K562 (cell line): ENCODE measurements around the gene PEX6. TPM values are rescaled to one million over a fixed set of nuclear protein-coding genes. Genes with fewer than 3 reads are reported as not detected.
A peak's percentile ranks its signal among the peaks of the same experiment; 100 is the strongest.

Source experiments
- ARID1B ChIP-seq: fragments of 450-650 bp; IDR thresholded peaks from 2 replicates; pipeline ENCODE4 v1.6.1; 2016; ENCODE audit warnings: antibody characterized with exemption, mild to moderate bottlenecking, inconsistent platforms
- CCAR2 ChIP-seq: fragments of 200-400 bp; formaldehyde crosslinking; IDR thresholded peaks from 2 replicates; pipeline ENCODE4 v1.6.1; 2017; ENCODE audit warnings: mild to moderate bottlenecking, low read depth, low read length
- DPF2 ChIP-seq: fragments of 450-650 bp; IDR thresholded peaks from 2 replicates; pipeline ENCODE4 v1.6.1; 2016
- JUNB ChIP-seq: fragments of 450-650 bp; formaldehyde crosslinking; conservative IDR thresholded peaks from 2 replicates; pipeline ENCODE4 v1.4.0; 2020; ENCODE audit warnings: mild to moderate bottlenecking
- PHTF2 ChIP-seq: fragments of 250-450 bp; sonication (Bioruptor Pico); IDR thresholded peaks from 2 replicates; pipeline ENCODE4 v1.5.0; 2021; ENCODE audit warnings: mild to moderate bottlenecking
- RAD21 ChIP-seq, 2 experiments: fragments of 250-450 bp in 1 of 2; fragments of 450-650 bp in 1 of 2; sonication (Bioruptor Pico) in 1 of 2; formaldehyde crosslinking in 1 of 2; IDR thresholded peaks in 1 of 2; conservative IDR thresholded peaks in 1 of 2; 2 replicates each; pipeline versions ENCODE4 v1.4.0 to v1.8.0; 2020 to 2022; ENCODE audit warnings: mild to moderate bottlenecking in 2 of 2, moderate library complexity in 1 of 2
- RFX1 ChIP-seq: fragments of 450-650 bp; IDR thresholded peaks from 2 replicates; pipeline ENCODE4 v1.6.1; 2016; ENCODE audit warnings: mild to moderate bottlenecking, moderate library complexity
- SAFB2 ChIP-seq: fragments of 200-400 bp; formaldehyde crosslinking; IDR thresholded peaks from 2 replicates; pipeline ENCODE4 v1.6.1; 2018; ENCODE audit warnings: borderline replicate concordance, low read length, low read depth, moderate library complexity; ENCODE audit not compliant: severe bottlenecking
- SETDB1 ChIP-seq: IDR thresholded peaks from one replicate; pipeline ENCODE4 v1.6.1; 2012; ENCODE audit warnings: low read length, control low read depth, inconsistent platforms
- SMAD1 ChIP-seq: fragments of 150-350 bp; IDR thresholded peaks from 2 replicates; pipeline ENCODE4 v1.6.1; 2014; ENCODE audit warnings: low read length, low read depth; ENCODE audit not compliant: partially characterized antibody
- SMARCE1 ChIP-seq: fragments of 450-650 bp; IDR thresholded peaks from 2 replicates; pipeline ENCODE4 v1.7.1; 2016; ENCODE audit warnings: mild to moderate bottlenecking
- SRF ChIP-seq, 2 experiments: fragments of 250-450, 450-650 bp in 1 of 2; sonication (Bioruptor Pico) in 1 of 2; sonication (generic) in 1 of 2; formaldehyde crosslinking; IDR thresholded peaks; 2 replicates each; pipeline versions ENCODE4 v1.5.0 to v1.5.1; 2020 to 2022; ENCODE audit warnings: mild to moderate bottlenecking in 1 of 2, missing genetic modification reagents in 1 of 2
- TEAD1 ChIP-seq, 2 experiments: fragments of 450-650 bp in 1 of 2; sonication (generic) in 1 of 2; formaldehyde crosslinking; IDR thresholded peaks; 2 replicates each; pipeline versions ENCODE4 v1.4.0 to v1.8.0; 2020 to 2022; ENCODE audit warnings: mild to moderate bottlenecking in 2 of 2, missing genetic modification reagents in 1 of 2
- ZBTB17 ChIP-seq: fragments of 450-650 bp; formaldehyde crosslinking; IDR thresholded peaks from 2 replicates; pipeline ENCODE4 v1.4.0; 2020; ENCODE audit warnings: mild to moderate bottlenecking
- ZNF274 ChIP-seq: IDR thresholded peaks from 2 replicates; pipeline ENCODE4 v1.6.1; 2011; ENCODE audit warnings: low read depth, mild to moderate bottlenecking, low read length, moderate library complexity, borderline replicate concordance
- polyA plus RNA-seq, 8 experiments: library from polyadenylated mRNA; depleted of rRNA in 4 of 8; stranded (reverse) in 5 of 8; unstranded in 3 of 8; fragments of >200 nt; fragmentation: Nextera tagmentation in 2 of 8; fragmentation: Illumina TruSeq in 1 of 8; extraction: Ambion mirVana in 2 of 8; extraction: Trizol in 1 of 8; gene quantifications; 2 replicates each; pipeline versions ENCODE4 v1.2.1 to v1.2.3, GENCODE V29; 2011 to 2014; ENCODE audit warnings: inconsistent platforms in 1 of 8, missing spikeins in 1 of 8
- total RNA-seq, 7 experiments: library from RNA; depleted of rRNA in 6 of 7; stranded (reverse); fragments of >200 nt in 6 of 7; fragmentation: Illumina TruSeq in 2 of 7; extraction: Trizol in 2 of 7; gene quantifications; 2 replicates each; pipeline versions ENCODE4 v1.2.1 to v1.2.3, GENCODE V29; 2011 to 2021; ENCODE audit warnings: low replicate concordance in 1 of 7
- TF ChIP-seq, protein P1 (sequence below), 3 experiments: fragments of 200-800 bp in 1 of 3; sonication (Bioruptor generic) in 1 of 3; sonication (generic) in 1 of 3; formaldehyde crosslinking in 1 of 3; IDR thresholded peaks; 2 replicates each; pipeline versions ENCODE4 v1.6.1 to v1.8.0; 2016 to 2022; ENCODE audit warnings: mild to moderate bottlenecking in 2 of 3, missing compliant biosample characterization in 2 of 3, missing genetic modification characterization in 2 of 3, missing genetic modification reagents in 1 of 3
- TF ChIP-seq, protein P2 (sequence below): sonication (generic); formaldehyde crosslinking; IDR thresholded peaks from 2 replicates; pipeline ENCODE4 v1.9.0; 2022; ENCODE audit warnings: mild to moderate bottlenecking, missing genetic modification reagents
- TF ChIP-seq, protein P3 (sequence below), 2 experiments: IDR thresholded peaks; 2 replicates each; pipeline ENCODE4 v1.6.1; 2011; ENCODE audit warnings: borderline replicate concordance in 1 of 2, control low read depth in 1 of 2, low read depth in 1 of 2, low read length in 1 of 2, mild to moderate bottlenecking in 1 of 2, mixed read lengths in 1 of 2, moderate library complexity in 1 of 2; ENCODE audit not compliant: insufficient read depth in 1 of 2, insufficient read length in 1 of 2, poor library complexity in 1 of 2, severe bottlenecking in 1 of 2; ENCODE audit errors: extremely low read depth in 1 of 2

Gene PEX6
- total and polyA plus RNA-seq, 9 of the 15 experiments (the other 6 are each of a cell fraction or from before 2014, with no cell fraction given) = 0.17 to 20.8 (median 6.9) TPM

DNA sequence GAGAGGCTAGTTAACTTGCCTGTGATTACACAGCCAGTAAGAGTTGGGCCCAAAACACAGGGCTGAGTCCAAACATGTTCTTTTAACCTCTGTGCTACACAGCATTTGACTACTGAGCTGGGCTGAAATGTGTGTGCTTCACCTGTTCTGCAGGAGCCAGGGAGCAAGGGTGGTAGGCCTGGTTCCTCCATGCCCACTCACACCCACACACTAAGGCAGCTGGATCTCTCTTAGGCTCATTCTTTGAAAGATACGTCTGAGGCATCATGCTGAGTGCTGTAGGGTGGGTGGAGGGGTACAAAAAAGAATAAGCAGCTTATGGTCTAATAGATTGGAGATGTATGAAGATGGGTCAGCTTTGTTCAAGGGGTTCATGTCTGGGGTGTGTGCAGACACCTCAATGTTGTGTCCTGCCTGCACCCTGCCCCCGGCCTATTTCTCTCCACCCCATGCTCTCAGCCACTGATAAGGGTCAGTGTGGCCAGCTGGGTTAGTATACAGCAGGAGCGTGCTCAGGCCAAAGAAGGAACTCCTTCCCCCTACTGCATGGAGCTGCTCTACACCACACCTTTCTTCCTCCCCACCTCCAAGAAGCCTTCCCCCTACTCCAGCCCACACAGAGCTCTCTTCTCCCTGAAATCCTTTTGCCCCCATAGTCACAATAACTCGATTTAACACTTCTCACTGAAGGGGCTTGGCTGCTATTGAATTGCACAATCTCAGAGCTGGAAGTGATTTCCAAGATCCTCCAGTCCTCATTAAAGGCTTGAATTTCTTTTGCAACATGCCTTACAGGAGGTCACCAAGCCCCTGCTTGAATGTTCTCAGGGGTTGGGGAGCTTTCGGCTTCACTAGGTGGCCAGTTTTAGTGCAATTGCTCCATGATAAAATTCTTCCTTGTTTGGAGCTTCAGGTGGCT lies 8.8 kb upstream of the PEX6 start (continued):
- TF ChIP-seq CCAR2 (no peak), SRF (CRISPR knock-in tag; IDR thresholded peaks at IDR 0.05) (peak in 1 of 2 experiments; percentile 64; a peak in 2 of 4 replicates), SMAD1 (no peak), RAD21 (CRISPR knock-in tag; conservative IDR thresholded peaks at IDR 0.05 in 1 of 2, IDR thresholded peaks at IDR 0.05 in 1 of 2) (no peak), PHTF2 (CRISPR knock-in tag) (no peak), ZBTB17 (CRISPR knock-in tag) (no peak), RFX1 (no peak), JUNB (no peak), SAFB2 (no peak), SMARCE1 (no peak), SETDB1 (no peak), TEAD1 (CRISPR knock-in tag; IDR thresholded peaks at IDR 0.05) (no peak), DPF2 (0 out of 2 replicates have a peak, but pooled peaks have one; percentile 40), ARID1B (peak; percentile 31; the same call in 1 of the 2 replicates), ZNF274 (no peak)
- TF ChIP-seq, protein P1, sequence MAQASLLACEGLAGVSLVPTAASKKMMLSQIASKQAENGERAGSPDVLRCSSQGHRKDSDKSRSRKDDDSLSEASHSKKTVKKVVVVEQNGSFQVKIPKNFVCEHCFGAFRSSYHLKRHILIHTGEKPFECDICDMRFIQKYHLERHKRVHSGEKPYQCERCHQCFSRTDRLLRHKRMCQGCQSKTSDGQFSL (CRISPR knock-in tag; IDR thresholded peaks at IDR 0.05) = no peak
- TF ChIP-seq, protein P1 (tag; IDR thresholded peaks at IDR 0.05) = no peak
- TF ChIP-seq, protein P2, sequence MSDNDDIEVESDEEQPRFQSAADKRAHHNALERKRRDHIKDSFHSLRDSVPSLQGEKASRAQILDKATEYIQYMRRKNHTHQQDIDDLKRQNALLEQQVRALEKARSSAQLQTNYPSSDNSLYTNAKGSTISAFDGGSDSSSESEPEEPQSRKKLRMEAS = peak; percentile 22; the same call in 1 of the 2 replicates
- TF ChIP-seq, protein P3, sequence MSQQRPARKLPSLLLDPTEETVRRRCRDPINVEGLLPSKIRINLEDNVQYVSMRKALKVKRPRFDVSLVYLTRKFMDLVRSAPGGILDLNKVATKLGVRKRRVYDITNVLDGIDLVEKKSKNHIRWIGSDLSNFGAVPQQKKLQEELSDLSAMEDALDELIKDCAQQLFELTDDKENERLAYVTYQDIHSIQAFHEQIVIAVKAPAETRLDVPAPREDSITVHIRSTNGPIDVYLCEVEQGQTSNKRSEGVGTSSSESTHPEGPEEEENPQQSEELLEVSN (IDR thresholded peaks at IDR 0.05; ENCODE audit: borderline replicate concordance in 1 of 2, extremely low read depth in 1 of 2, insufficient read depth in 1 of 2, insufficient read length in 1 of 2, low read depth in 1 of 2, low read length in 1 of 2, poor library complexity in 1 of 2, severe bottlenecking in 1 of 2) = no peak
- TF ChIP-seq, all 486 proteins: peak for 41
